ENCODE data around the gene NTF3. TPM values are rescaled to one million over a fixed set of nuclear protein-coding genes. Genes with fewer than 3 reads are reported as not detected.

The NTF3 gene
- total RNA-seq, 1 experiment from 2014 or later: not detected

GRCh38 chr12:5489017-5489416, 57.1 kb downstream of the NTF3 start:
- in situ Hi-C loops (cut with HindIII; ENCODE audit: low pct_unique_long_range_greater_than_20kb, low sequenced_read_pairs): no loop called here
- Histone ChIP-seq H3K36me3 (ENCODE audit: control insufficient read depth, insufficient read depth, low read length) (no peaks in the 10 kb centered on the region), H3K4me1 (ENCODE audit: control insufficient read depth, insufficient read depth, low read length) (no peaks in the 10 kb centered on the region), H3K27me3 (ENCODE audit: control insufficient read depth, insufficient read depth, low read length) (no peaks in the 10 kb centered on the region), H3K27ac (ENCODE audit: low read length) (no peak overlapping the region), H3K4me3 (ENCODE audit: low read depth in 2 of 2, low read length in 2 of 2) (no peak overlapping the region), H3K9me3 (ENCODE audit: control insufficient read depth, insufficient read depth, low read depth, low read length) (no peaks in the 10 kb centered on the region)
- TF ChIP-seq, protein P1, sequence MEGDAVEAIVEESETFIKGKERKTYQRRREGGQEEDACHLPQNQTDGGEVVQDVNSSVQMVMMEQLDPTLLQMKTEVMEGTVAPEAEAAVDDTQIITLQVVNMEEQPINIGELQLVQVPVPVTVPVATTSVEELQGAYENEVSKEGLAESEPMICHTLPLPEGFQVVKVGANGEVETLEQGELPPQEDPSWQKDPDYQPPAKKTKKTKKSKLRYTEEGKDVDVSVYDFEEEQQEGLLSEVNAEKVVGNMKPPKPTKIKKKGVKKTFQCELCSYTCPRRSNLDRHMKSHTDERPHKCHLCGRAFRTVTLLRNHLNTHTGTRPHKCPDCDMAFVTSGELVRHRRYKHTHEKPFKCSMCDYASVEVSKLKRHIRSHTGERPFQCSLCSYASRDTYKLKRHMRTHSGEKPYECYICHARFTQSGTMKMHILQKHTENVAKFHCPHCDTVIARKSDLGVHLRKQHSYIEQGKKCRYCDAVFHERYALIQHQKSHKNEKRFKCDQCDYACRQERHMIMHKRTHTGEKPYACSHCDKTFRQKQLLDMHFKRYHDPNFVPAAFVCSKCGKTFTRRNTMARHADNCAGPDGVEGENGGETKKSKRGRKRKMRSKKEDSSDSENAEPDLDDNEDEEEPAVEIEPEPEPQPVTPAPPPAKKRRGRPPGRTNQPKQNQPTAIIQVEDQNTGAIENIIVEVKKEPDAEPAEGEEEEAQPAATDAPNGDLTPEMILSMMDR (IDR thresholded peaks at IDR 0.05): no peak
- TF ChIP-seq POLR2AphosphoS5 (IDR thresholded peaks at IDR 0.05; ENCODE audit: low read depth, low read length) (no peak), TCF7L2 (IDR thresholded peaks at IDR 0.05; ENCODE audit: low read depth, low read length) (no peak), SIN3A (IDR thresholded peaks at IDR 0.05; ENCODE audit: borderline replicate concordance, insufficient read depth, low read depth, low read length) (no peak)
- TF ChIP-seq, protein P2, sequence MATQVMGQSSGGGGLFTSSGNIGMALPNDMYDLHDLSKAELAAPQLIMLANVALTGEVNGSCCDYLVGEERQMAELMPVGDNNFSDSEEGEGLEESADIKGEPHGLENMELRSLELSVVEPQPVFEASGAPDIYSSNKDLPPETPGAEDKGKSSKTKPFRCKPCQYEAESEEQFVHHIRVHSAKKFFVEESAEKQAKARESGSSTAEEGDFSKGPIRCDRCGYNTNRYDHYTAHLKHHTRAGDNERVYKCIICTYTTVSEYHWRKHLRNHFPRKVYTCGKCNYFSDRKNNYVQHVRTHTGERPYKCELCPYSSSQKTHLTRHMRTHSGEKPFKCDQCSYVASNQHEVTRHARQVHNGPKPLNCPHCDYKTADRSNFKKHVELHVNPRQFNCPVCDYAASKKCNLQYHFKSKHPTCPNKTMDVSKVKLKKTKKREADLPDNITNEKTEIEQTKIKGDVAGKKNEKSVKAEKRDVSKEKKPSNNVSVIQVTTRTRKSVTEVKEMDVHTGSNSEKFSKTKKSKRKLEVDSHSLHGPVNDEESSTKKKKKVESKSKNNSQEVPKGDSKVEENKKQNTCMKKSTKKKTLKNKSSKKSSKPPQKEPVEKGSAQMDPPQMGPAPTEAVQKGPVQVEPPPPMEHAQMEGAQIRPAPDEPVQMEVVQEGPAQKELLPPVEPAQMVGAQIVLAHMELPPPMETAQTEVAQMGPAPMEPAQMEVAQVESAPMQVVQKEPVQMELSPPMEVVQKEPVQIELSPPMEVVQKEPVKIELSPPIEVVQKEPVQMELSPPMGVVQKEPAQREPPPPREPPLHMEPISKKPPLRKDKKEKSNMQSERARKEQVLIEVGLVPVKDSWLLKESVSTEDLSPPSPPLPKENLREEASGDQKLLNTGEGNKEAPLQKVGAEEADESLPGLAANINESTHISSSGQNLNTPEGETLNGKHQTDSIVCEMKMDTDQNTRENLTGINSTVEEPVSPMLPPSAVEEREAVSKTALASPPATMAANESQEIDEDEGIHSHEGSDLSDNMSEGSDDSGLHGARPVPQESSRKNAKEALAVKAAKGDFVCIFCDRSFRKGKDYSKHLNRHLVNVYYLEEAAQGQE (IDR thresholded peaks at IDR 0.05; ENCODE audit: insufficient read depth in 1 of 2, low read depth in 2 of 2, low read length in 1 of 2): no peak
- no peak for ATAC-seq
- DNase-seq (ENCODE audit: low read depth, low spot score): no peak
- intact Hi-C loops (cut with micrococcal nuclease; ENCODE audit: unreplicated experiment): no loop called here
- no TSS peak for BruUV-seq (replicated peaks)
- ChIA-PET CTCF (no interaction called here), POLR2A (no interaction called here)

- CTCF ChIA-PET: no interaction called here
Observed at GRCh38 chr12:5489760-5490406, 58.0 kb downstream of the NTF3 start.

More at GRCh38 chr12:5489760-5490406, 58.0 kb downstream of the NTF3 start:
- intact Hi-C loops (cut with micrococcal nuclease; ENCODE audit: unreplicated experiment): no loop called here
- TF ChIP-seq, protein P2 (IDR thresholded peaks at IDR 0.05; ENCODE audit: insufficient read depth in 1 of 2, low read depth in 2 of 2, low read length in 1 of 2): no peak
- TF ChIP-seq, protein P1 (IDR thresholded peaks at IDR 0.05): no peak
- TF ChIP-seq TCF7L2 (IDR thresholded peaks at IDR 0.05; ENCODE audit: low read depth, low read length) (no peak), SIN3A (IDR thresholded peaks at IDR 0.05; ENCODE audit: borderline replicate concordance, insufficient read depth, low read depth, low read length) (no peak), POLR2AphosphoS5 (IDR thresholded peaks at IDR 0.05; ENCODE audit: low read depth, low read length) (no peak)
- H3K4me3 ChIP-seq (ENCODE audit: low read depth in 2 of 2, low read length in 2 of 2): no peak overlapping the region
- POLR2A ChIA-PET: no interaction called here
- no TSS peak for BruUV-seq (replicated peaks)
- DNase-seq (ENCODE audit: low read depth, low spot score) (no peak), ATAC-seq (no peak)
- H3K36me3 ChIP-seq (ENCODE audit: control insufficient read depth, insufficient read depth, low read length): no peaks in the 10 kb centered on the region
- no peaks in the 10 kb centered on the region for H3K4me1 ChIP-seq (ENCODE audit: control insufficient read depth, insufficient read depth, low read length)
- in situ Hi-C loops (cut with HindIII; ENCODE audit: low pct_unique_long_range_greater_than_20kb, low sequenced_read_pairs): no loop called here
- H3K27ac ChIP-seq (ENCODE audit: low read length): no peak overlapping the region
- H3K27me3 ChIP-seq (ENCODE audit: control insufficient read depth, insufficient read depth, low read length): no peaks in the 10 kb centered on the region
- no peaks in the 10 kb centered on the region for H3K9me3 ChIP-seq (ENCODE audit: control insufficient read depth, insufficient read depth, low read depth, low read length)

All from Panc1 (cell line).